Gastrocnemius medialis (tissue), 4 donors: ENCODE measurements around the gene FNDC3B.

Experiments used
- CTCF ChIP-seq, 5 experiments: fragments of 450-650 bp in 3 of 5; fragments of 200-600 bp in 2 of 5; sonication (generic) in 2 of 5; IDR thresholded peaks in 4 of 5; conservative IDR thresholded peaks in 1 of 5; 1 replicate in 4 of 5; 2 replicates in 1 of 5; pipeline ENCODE4 v1.5.1; 2016 to 2019; ENCODE audit warnings: antibody characterized with exemption in 5 of 5, mild to moderate bottlenecking in 3 of 5, moderate library complexity in 3 of 5
- POLR2A ChIP-seq, 2 donors: fragments of 450-650 bp; IDR thresholded peaks; one replicate each; pipeline ENCODE4 v1.6.1; 2017; ENCODE audit warnings: antibody characterized with exemption in 2 of 2, mild to moderate bottlenecking in 2 of 2, moderate library complexity in 2 of 2

GRCh38 chr3:172203522-172204258 is 164.3 kb downstream of the FNDC3B start:
- no peak for TF ChIP-seq CTCF (IDR thresholded peaks at IDR 0.05 in 4 of 5, conservative IDR thresholded peaks at IDR 0.05 in 1 of 5)
- no peak for TF ChIP-seq POLR2A (IDR thresholded peaks at IDR 0.05)
